ENCODE measurements around the gene LZTR1. TPM values are rescaled to one million over a fixed set of nuclear protein-coding genes. Genes with fewer than 3 reads are reported as not detected.
"Not testable (repeated sequence)": the region's sequence is repeated elsewhere in the genome, so short reads cannot be mapped to it uniquely, and the experiment has no call there.

Gene LZTR1
- 42.8 TPM for polyA plus RNA-seq (ENCODE audit: insufficient read length)

- peak; percentile 91 for DNase-seq
These were observed at the start of gene LZTR1 for GRCh38 chr22:20981787-20982562. Gene LZTR1, plus strand, starts transcription at chr22:20982297. Its CDS starts 75 bp downstream, at chr22:20982372.

DNA sequence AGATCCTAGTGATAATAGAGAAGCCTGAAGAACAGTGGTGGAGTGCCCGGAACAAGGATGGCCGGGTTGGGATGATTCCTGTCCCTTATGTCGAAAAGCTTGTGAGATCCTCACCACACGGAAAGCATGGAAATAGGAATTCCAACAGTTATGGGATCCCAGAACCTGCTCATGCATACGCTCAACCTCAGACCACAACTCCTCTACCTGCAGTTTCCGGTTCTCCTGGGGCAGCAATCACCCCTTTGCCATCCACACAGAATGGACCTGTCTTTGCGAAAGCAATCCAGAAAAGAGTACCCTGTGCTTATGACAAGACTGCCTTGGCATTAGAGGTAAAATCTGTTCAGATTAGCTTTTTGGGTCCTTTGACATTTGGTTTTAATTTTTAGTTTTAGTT, 48.2 kb upstream of the LZTR1 start:
- DNase-seq = no peak

- DNase-seq = not testable (repeated sequence)
These were observed 47.0 kb upstream of the LZTR1 start for GRCh38 chr22:20935049-20935448.

- DNase-seq = not testable (repeated sequence)
These were observed 46.1 kb upstream of the LZTR1 start for GRCh38 chr22:20935780-20936539.

- DNase-seq = no peak
These were observed 44.9 kb upstream of the LZTR1 start for GRCh38 chr22:20937031-20937793.

DNA sequence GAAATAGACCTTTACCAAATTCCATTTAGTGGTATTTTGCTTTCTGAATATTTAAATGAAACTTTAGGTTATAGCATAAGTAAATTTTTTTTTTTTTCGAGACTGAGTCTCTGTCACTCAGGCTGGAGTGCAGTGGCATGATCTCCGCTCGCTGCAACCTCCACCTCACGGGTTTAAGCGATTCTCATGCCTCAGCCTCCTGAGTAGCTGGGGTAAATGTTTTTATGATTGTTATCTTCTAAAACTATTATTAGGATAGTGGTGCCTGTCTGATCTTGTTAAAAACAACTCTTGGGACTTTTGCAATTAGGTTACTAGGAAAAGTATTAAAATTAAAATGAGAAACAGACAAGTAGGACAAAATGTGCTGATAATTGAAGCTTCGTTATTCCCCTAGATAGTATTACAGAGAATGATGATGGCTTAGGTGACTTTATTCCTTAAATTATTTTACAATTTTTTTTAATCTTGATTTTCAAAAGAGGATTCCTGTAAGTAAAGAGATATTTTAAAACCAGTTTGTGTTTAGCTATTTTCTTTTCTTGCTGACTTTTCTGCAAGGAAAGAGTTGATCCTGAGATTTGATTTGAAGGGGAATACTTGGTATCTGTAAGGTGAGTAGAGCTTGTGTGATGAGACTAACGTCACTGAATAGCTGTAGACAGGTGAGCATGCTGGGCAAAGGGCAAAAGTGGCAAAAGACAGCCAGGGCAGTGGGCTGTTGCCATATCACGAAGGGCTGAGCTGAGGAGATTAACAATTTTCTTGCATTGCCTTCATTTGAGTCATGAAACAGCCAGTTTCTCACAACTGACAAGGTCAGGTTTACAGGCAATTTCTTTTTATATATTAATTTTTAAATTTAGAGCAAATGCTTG, 44.1 kb upstream of the LZTR1 start:
- no peak for DNase-seq

- not testable (repeated sequence) for DNase-seq
These were observed 42.5 kb upstream of the LZTR1 start for GRCh38 chr22:20939457-20940185.

GRCh38 chr22:20940186-20940651, 41.9 kb upstream of the LZTR1 start:
- no peak for DNase-seq

DNA sequence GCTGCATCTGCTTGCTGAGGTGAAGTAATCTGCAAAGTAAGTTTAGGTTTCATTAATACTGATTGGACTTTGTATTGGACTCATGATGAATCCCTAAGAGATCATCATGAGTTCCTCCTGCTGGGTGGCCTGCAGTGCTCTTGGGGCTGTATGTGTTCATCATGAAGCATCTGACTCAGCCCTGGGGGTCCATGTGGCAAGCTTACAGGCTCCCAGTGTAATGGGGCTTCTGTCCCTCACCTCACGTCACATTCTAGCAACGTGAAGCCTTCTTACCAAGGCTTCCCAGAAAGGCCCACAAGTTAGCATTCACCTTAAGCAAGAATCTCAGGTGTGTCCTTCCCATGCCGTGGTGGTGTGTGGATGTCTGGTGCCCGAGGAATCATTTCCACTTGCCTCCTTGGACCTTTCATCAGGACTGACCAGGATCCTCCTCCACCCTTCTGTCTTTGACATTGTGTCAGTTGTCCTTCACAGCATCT, 41.2 kb upstream of the LZTR1 start:
- no peak for DNase-seq

DNA sequence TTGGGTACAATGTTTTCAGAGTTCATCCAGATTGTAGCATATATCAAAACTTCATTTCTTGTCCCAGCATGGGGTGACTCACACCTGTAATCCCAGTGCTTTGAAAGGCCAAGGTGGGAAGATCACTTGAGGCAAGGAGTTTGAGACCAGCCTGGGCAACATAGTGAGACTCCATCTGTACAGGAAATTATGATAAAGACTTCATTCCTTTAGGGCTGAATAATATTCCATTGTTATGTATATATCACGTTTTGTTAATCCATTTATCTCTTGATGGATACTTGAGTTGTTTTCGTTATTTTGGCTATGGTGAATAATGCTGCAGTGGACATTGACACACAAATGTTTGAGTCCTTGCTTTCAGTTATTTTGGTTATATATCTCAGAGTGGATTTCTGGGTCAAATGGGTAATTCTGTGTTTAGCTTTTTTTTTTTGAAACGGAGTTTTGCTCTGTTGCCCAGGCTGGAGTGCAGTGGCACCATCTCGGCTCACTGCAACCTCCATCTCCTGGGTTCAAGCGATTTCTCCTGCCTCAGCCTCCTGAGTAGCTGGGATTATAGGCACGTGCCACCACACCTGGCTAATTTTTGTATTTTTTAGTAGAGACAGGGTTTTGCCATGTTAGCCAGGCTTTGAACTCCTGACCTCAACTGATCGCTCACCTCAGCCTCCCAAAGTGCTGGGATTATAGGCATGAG, 39.7 kb upstream of the LZTR1 start:
- DNase-seq = not testable (repeated sequence)

DNA sequence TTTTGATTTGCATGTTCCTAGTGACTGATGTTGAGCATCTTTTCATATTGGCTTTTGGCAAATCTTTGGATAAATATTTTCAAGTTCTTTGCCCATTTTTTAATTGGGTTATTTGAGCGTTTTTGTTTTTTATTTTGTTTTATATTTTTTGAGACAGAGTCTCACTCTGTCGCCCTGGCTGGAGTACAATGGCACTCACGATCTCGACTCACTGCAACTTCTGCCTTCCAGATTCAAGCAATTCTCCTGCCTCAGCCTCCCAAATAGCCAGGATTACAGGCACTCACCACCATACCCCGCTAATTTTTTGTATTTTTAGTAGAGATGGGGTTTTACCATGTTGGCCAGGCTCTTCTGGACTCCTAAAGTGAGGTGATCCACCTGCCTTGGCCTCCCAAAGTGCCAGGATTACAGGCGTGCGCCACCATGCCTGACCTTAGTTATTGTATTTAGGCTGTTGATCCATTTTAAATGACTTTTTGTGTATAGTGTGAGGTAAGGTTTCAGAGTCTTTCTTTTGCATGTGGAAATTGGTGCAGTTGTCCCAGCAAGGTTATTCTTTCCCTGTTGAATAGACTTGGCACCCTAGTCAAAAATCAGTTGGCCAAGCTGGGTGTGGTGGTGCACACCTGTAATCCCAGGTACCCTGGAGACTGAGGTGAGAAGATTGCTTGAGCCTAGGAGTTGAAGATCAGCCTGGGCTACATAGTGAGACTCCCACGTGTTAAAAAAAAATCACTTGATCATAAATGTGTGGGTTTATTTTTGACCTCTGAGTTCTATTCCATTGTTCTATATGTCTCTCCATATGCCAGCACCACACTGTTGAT, 38.8 kb upstream of the LZTR1 start:
- no peak for DNase-seq

DNA sequence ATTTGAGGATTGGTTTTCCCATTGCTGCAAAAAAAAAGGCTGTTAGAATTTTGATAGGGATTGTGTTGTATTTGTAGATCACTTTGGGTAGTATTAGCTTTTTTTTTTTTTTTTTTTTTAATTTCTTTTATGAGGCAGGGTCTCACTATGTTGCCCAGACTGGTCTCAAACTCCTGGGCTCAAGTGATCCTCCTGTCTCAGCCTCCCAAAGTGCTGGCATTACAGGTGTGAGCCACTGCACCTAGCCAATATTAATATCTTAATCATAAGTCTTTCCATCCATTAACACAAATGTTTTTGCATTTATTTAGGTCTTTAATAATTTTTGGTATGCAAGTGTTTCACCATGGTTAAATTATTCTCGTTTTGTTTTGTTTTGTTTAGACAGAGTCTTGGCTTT, 38.1 kb upstream of the LZTR1 start:
- DNase-seq = no peak

DNA sequence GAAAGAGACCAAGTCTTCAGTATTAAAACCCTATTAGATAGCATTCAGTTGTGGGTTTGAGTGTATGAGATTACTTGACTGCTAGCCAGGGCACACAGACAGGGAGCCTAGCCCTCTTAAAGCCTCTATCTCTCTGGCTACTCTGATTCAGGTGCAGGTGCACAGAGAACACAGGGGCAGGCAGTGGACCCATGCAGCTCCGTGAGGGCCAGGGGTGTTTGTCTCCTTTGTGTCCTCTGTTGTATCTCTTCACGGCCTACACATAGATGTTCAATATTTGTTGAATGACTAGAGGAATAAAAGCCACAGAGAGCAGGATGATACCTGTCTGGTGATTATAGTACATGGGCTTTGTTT, 36.5 kb upstream of the LZTR1 start:
- DNase-seq = no peak

DNA sequence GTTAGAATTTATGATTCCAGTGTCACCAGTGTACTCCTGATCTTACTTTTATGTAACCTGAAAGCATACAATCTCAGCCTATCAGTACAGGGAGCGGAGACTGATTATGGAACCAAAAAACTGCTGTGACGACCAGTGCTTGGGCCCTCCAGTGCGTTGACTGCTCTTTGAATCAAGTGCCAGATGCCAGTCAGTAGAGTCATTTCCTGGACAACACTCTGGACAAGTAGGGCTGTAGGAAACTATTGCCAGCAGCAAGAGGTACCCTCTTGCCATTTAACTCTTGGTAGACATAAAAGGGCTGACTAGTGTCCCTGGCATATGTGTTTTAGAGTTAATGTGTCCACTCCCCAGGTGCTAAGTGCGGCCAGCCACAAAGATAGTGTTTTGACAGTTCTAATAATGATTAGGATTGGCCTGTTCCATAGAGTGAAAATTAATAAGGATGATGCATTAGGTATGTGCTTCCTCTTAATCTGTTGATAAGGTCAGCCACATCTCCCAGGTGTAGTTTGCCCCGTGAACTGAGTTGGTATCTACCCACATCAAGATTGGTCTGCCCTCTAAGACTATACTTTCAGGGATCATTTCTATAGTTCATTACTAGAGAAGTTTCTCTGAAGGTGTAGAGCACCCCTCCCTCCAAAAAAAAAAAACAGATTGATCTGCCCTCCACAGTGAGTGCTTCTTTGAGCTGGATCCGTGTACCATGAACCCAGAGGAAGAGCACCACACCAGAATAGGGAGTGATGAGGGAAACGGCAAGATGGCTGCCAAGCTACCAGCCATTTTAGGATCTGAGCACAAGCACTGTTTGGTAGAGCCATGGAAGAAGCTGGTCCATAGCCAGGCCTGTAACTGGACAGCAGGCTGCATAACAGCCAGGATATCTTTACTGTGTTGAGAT, 35.8 kb upstream of the LZTR1 start:
- DNase-seq = no peak

DNA sequence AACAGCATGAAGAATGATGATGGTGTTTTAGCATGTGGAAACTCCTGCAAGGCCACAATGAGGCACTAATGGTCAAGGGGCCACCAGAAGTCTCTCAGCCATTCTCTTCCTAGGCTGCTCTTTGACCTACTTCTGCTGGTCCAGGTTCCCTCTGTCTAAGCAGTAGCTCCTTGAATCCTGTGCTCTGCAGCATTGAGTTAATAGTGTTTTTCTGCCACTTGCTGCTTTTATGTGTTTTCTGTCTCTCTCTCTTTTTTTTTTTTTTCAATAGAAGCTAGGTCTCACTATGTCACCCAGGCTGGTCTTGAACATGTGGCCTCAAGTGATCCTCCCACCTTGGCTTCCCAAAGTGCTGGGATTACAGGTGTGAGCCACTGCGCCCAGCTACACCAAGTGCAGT, 35.1 kb upstream of the LZTR1 start:
- DNase-seq = no peak

DNA sequence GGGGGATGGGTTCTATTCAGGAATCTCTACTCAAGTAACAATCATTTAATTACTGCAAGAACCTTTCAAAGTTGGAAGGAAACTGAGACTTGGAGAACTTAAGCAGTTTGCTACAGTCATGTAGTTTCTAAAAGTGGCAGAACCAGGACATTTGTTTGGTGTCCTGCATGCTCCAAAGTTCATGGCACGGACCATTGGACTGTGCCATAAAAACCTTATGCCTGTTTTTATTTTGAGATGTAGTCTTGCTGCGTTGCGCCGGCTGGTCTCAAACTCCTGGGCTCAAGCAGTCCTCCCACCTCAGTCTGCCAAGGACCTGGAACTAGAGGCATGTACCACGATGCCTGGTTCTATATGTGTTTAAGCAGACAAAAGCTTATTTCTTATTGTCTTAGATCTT, 33.6 kb upstream of the LZTR1 start:
- DNase-seq = no peak

GRCh38 chr22:20948989-20949388, 33.1 kb upstream of the LZTR1 start:
- DNase-seq = no peak

- DNase-seq = no peak
These were observed 32.4 kb upstream of the LZTR1 start for GRCh38 chr22:20949698-20950183.

Measured in hindlimb muscle (tissue), 1 donor.